ENCODE data around the gene ZP1.

The ZP1 gene

GRCh38 chr11:60874421-60875365, 7.4 kb downstream of the ZP1 start:
- no peaks in the 10 kb centered on the region for H3K9me3 ChIP-seq (ENCODE audit: control insufficient read depth in 1 of 2, low read length in 2 of 2)
- H3K4me3 ChIP-seq (ENCODE audit: low read depth in 1 of 2, low read length in 2 of 2), result no peak overlapping the region
- H3K27me3 ChIP-seq (ENCODE audit: low read depth, low read length), result no peaks in the 10 kb centered on the region
- H3K36me3 ChIP-seq (ENCODE audit: control insufficient read depth in 1 of 2, insufficient read depth in 2 of 2, low read length in 2 of 2), result no peaks in the 10 kb centered on the region
- H3K4me1 ChIP-seq (ENCODE audit: control insufficient read depth in 1 of 2, insufficient read depth in 2 of 2, low read length in 2 of 2), result peaks cover 8 to 15% of the 10 kb centered on the region in 2 donors
- no peak overlapping the region for H3K27ac ChIP-seq (ENCODE audit: low read length)

DNA sequence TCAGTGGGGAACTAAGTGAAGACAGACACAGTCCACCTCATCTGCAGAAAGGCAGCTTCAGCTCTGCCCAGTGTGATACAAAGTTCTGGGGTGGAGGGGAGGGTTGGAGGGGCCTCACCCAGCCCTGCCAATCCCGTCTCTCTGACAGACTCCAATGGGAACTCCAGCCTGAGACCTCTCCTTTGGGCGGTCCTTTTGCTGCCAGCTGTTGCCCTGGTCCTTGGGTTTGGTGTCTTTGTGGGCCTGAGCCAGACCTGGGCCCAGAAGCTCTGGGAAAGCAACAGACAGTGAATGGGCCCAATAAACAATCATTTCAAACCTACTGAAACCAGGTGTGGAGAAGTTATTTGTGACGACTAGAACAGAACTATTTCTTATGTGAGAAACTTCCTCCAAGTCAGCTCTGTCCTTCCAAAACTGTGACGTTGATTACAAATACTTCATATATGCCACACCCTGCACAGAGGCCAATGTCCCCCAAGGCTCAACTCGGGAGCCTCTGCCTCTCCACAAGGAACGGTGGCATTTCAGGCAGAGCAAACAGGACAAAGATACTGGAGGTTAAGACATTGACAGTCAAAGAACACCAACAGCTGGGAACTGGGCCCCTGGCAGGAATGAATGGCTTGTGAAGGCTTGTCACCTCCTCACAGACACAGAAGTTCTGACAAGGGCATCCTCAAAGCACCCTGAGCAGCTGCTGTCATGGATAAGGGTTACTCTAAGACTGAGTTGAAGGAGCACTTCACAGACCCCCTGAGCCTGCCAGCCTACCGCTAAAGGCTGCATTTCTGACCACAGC, 8.2 kb downstream of the ZP1 start:
- H3K36me3 ChIP-seq (ENCODE audit: control insufficient read depth in 1 of 2, insufficient read depth in 2 of 2, low read length in 2 of 2), result peaks cover 5 to 7% of the 10 kb centered on the region in 2 donors
- no peak overlapping the region for H3K4me3 ChIP-seq (ENCODE audit: low read depth in 1 of 2, low read length in 2 of 2)
- H3K27me3 ChIP-seq (ENCODE audit: low read depth, low read length), result no peaks in the 10 kb centered on the region
- no peak overlapping the region for H3K27ac ChIP-seq (ENCODE audit: low read length)
- no peaks in the 10 kb centered on the region for H3K9me3 ChIP-seq (ENCODE audit: control insufficient read depth in 1 of 2, low read length in 2 of 2)
- H3K4me1 ChIP-seq (ENCODE audit: control insufficient read depth in 1 of 2, insufficient read depth in 2 of 2, low read length in 2 of 2), result peaks cover 8 to 15% of the 10 kb centered on the region in 2 donors

- no peaks in the 10 kb centered on the region for H3K27me3 ChIP-seq (ENCODE audit: low read depth, low read length)
- no peaks in the 10 kb centered on the region for H3K9me3 ChIP-seq (ENCODE audit: control insufficient read depth in 1 of 2, low read length in 2 of 2)
- no peak overlapping the region for H3K4me3 ChIP-seq (ENCODE audit: low read depth in 1 of 2, low read length in 2 of 2)
- no peak overlapping the region for H3K27ac ChIP-seq (ENCODE audit: low read length)
- H3K36me3 ChIP-seq (ENCODE audit: control insufficient read depth in 1 of 2, insufficient read depth in 2 of 2, low read length in 2 of 2), result peaks cover 5 to 9% of the 10 kb centered on the region in 2 donors
- H3K4me1 ChIP-seq (ENCODE audit: control insufficient read depth in 1 of 2, insufficient read depth in 2 of 2, low read length in 2 of 2), result peaks cover 8 to 15% of the 10 kb centered on the region in 2 donors
These were observed 8.8 kb downstream of the ZP1 start for GRCh38 chr11:60876168-60876485.

DNA sequence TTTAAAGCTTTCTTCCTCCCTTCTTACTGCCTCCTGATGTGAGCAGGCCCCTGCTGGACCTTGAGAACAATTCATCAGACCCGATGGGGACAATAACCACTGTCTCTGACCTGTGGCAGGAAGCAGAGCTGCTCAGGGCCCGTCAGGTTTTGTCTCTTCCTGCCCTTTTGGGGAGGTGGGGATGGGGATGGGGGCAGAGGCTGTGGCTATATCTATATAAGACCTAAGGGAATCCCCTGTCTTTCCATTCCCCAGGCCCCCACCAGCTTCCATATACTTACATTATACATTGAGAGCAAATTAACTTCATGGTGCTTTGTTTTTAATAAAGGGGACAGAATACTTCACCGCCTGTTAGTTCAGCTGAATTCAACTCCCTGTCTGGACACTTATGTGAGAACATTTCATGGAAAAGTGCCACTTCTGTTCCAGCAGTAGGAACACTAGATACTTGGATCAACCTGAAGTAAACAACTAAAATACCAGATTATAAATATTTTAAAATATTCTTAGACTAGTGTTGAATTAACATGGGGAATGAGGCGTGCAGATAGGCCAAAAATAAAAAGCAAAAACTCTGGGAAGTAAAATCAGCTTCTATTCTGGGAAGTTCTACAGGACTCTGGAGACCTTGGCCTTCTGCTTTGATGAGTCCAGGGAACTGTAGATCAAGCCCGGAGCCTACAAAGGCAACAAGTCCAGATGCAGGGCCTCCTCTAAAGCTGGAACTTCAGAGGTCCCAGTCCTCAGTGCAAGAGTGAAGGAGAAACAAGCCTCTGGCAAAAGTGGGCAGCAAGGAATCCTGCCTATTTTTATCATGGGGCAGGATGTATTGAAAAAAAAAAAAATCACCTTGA, 11.1 kb downstream of the ZP1 start:
- H3K4me1 ChIP-seq (ENCODE audit: control insufficient read depth in 1 of 2, insufficient read depth in 2 of 2, low read length in 2 of 2), result no peaks in the 10 kb centered on the region
- no peaks in the 10 kb centered on the region for H3K9me3 ChIP-seq (ENCODE audit: control insufficient read depth in 1 of 2, low read length in 2 of 2)
- H3K4me3 ChIP-seq (ENCODE audit: low read depth in 1 of 2, low read length in 2 of 2), result no peak overlapping the region
- H3K36me3 ChIP-seq (ENCODE audit: control insufficient read depth in 1 of 2, insufficient read depth in 2 of 2, low read length in 2 of 2), result peaks cover 5 to 9% of the 10 kb centered on the region in 2 donors
- no peak overlapping the region for H3K27ac ChIP-seq (ENCODE audit: low read length)
- H3K27me3 ChIP-seq (ENCODE audit: low read depth, low read length), result no peaks in the 10 kb centered on the region

DNA sequence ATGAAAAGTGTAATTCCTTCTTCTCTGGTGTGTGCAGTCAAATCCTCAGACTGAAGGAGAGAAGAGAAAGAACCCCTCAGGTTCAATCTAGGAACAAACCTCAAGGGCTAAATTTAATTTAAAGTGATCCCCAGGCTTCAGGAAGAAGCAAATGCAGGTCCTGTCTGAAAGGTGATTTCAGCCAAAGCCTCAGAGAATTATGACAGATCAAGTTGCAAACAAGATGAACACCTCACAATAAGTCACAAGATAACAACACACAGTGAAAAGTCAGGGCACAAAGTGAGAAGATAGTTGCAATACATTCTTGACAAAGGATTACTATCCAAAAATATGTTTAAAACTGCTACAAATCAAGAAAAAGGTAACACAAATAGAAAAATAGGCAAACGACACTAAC, 11.8 kb downstream of the ZP1 start:
- H3K27ac ChIP-seq (ENCODE audit: low read length), result no peak overlapping the region
- no peaks in the 10 kb centered on the region for H3K9me3 ChIP-seq (ENCODE audit: control insufficient read depth in 1 of 2, low read length in 2 of 2)
- H3K4me1 ChIP-seq (ENCODE audit: control insufficient read depth in 1 of 2, insufficient read depth in 2 of 2, low read length in 2 of 2), result no peaks in the 10 kb centered on the region
- no peak overlapping the region for H3K4me3 ChIP-seq (ENCODE audit: low read depth in 1 of 2, low read length in 2 of 2)
- H3K27me3 ChIP-seq (ENCODE audit: low read depth, low read length), result no peaks in the 10 kb centered on the region
- H3K36me3 ChIP-seq (ENCODE audit: control insufficient read depth in 1 of 2, insufficient read depth in 2 of 2, low read length in 2 of 2), result peaks cover 5 to 9% of the 10 kb centered on the region in 2 donors

DNA sequence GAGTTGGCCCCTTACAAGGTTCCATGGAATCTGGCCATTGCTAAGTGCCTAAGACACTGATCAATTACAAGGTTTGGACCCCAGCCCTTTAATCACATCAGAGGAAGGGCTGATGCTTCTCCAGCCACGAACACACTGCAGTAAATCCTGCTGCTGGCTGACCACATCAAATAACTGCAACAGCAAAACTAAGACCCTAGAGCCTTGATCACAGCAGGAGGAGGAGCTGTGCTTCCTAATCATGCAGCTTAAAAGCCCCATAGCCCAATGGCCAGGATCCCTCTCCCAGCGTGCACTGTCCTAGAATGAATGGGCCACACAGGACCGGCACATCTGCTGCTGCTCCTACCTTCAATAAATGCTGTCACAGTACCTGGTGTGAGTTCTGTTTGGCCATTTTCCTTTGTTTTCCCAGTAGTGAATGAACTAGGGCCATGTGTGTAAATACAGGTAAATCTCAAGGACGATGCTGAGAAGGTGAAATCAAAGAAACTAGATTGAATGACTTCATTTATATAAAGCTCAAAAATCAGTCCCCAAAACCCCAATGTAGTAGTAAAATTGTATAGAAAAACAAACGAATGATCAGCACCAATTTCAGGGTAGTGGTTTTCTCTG, 12.7 kb downstream of the ZP1 start:
- no peak overlapping the region for H3K27ac ChIP-seq (ENCODE audit: low read length)
- no peaks in the 10 kb centered on the region for H3K27me3 ChIP-seq (ENCODE audit: low read depth, low read length)
- no peaks in the 10 kb centered on the region for H3K9me3 ChIP-seq (ENCODE audit: control insufficient read depth in 1 of 2, low read length in 2 of 2)
- H3K4me1 ChIP-seq (ENCODE audit: control insufficient read depth in 1 of 2, insufficient read depth in 2 of 2, low read length in 2 of 2), result no peaks in the 10 kb centered on the region
- H3K4me3 ChIP-seq (ENCODE audit: low read depth in 1 of 2, low read length in 2 of 2), result no peak overlapping the region
- peaks cover 5 to 9% of the 10 kb centered on the region in 2 donors for H3K36me3 ChIP-seq (ENCODE audit: control insufficient read depth in 1 of 2, insufficient read depth in 2 of 2, low read length in 2 of 2)

- Histone ChIP-seq H3K36me3 (ENCODE audit: control insufficient read depth in 1 of 2, insufficient read depth in 2 of 2, low read length in 2 of 2) (peaks cover 5 to 9% of the 10 kb centered on the region in 2 donors), H3K4me1 (ENCODE audit: control insufficient read depth in 1 of 2, insufficient read depth in 2 of 2, low read length in 2 of 2) (no peaks in the 10 kb centered on the region), H3K27me3 (ENCODE audit: low read depth, low read length) (no peaks in the 10 kb centered on the region), H3K9me3 (ENCODE audit: control insufficient read depth in 1 of 2, low read length in 2 of 2) (no peaks in the 10 kb centered on the region), H3K4me3 (ENCODE audit: low read depth in 1 of 2, low read length in 2 of 2) (no peak overlapping the region), H3K27ac (ENCODE audit: low read length) (no peak overlapping the region)
These were observed 13.4 kb downstream of the ZP1 start for GRCh38 chr11:60880643-60881282.

- H3K27ac ChIP-seq (ENCODE audit: low read length), result no peak overlapping the region
- peaks cover 0 to 3% of the 10 kb centered on the region in 2 donors for H3K4me1 ChIP-seq (ENCODE audit: control insufficient read depth in 1 of 2, insufficient read depth in 2 of 2, low read length in 2 of 2)
- H3K27me3 ChIP-seq (ENCODE audit: low read depth, low read length), result no peaks in the 10 kb centered on the region
- no peaks in the 10 kb centered on the region for H3K9me3 ChIP-seq (ENCODE audit: control insufficient read depth in 1 of 2, low read length in 2 of 2)
- H3K4me3 ChIP-seq (ENCODE audit: low read depth in 1 of 2, low read length in 2 of 2), result no peak overlapping the region
- H3K36me3 ChIP-seq (ENCODE audit: control insufficient read depth in 1 of 2, insufficient read depth in 2 of 2, low read length in 2 of 2), result peaks cover 16 to 20% of the 10 kb centered on the region in 2 donors
These were observed 20.2 kb downstream of the ZP1 start for GRCh38 chr11:60887556-60887955.

- Histone ChIP-seq H3K27ac (ENCODE audit: low read length) (no peak overlapping the region), H3K36me3 (ENCODE audit: control insufficient read depth in 1 of 2, insufficient read depth in 2 of 2, low read length in 2 of 2) (peaks cover 26 to 34% of the 10 kb centered on the region in 2 donors), H3K4me3 (ENCODE audit: low read depth in 1 of 2, low read length in 2 of 2) (no peak overlapping the region), H3K9me3 (ENCODE audit: control insufficient read depth in 1 of 2, low read length in 2 of 2) (no peaks in the 10 kb centered on the region), H3K4me1 (ENCODE audit: control insufficient read depth in 1 of 2, insufficient read depth in 2 of 2, low read length in 2 of 2) (peaks cover 0 to 3% of the 10 kb centered on the region in 2 donors), H3K27me3 (ENCODE audit: low read depth, low read length) (no peaks in the 10 kb centered on the region)
These were observed 22.5 kb downstream of the ZP1 start for GRCh38 chr11:60889869-60890311.

GRCh38 chr11:60890696-60891095, 23.4 kb downstream of the ZP1 start:
- Histone ChIP-seq H3K4me3 (ENCODE audit: low read depth in 1 of 2, low read length in 2 of 2) (no peak overlapping the region), H3K36me3 (ENCODE audit: control insufficient read depth in 1 of 2, insufficient read depth in 2 of 2, low read length in 2 of 2) (peaks cover 26 to 41% of the 10 kb centered on the region in 2 donors), H3K27ac (ENCODE audit: low read length) (no peak overlapping the region), H3K9me3 (ENCODE audit: control insufficient read depth in 1 of 2, low read length in 2 of 2) (no peaks in the 10 kb centered on the region), H3K4me1 (ENCODE audit: control insufficient read depth in 1 of 2, insufficient read depth in 2 of 2, low read length in 2 of 2) (peaks cover 0 to 3% of the 10 kb centered on the region in 2 donors), H3K27me3 (ENCODE audit: low read depth, low read length) (no peaks in the 10 kb centered on the region)
